GM19025 (cell line): ENCODE data around the gene CTIF.

Experiments used
- ATAC-seq: cut with Tn5 transposase; IDR thresholded peaks from one replicate; pipeline ENCODE4 v1.9.1; 2021; ENCODE audit warnings: mild to moderate bottlenecking, low read depth, moderate library complexity; ENCODE audit not compliant: unreplicated experiment

CTIF gene

GRCh38 chr18:48762836-48763718 lies 224.2 kb downstream of the CTIF start:
- no peak for ATAC-seq

- ATAC-seq, result no peak
Measured at GRCh38 chr18:48763719-48764100, 224.9 kb downstream of the CTIF start.

GRCh38 chr18:48765053-48765452 lies 226.2 kb downstream of the CTIF start:
- no peak for ATAC-seq

GRCh38 chr18:48766026-48766425 lies 227.2 kb downstream of the CTIF start:
- no peak for ATAC-seq

- no peak for ATAC-seq
Measured at GRCh38 chr18:48766487-48766886, 227.7 kb downstream of the CTIF start.

GRCh38 chr18:48767090-48767690 lies 228.4 kb downstream of the CTIF start:
- no peak for ATAC-seq

DNA sequence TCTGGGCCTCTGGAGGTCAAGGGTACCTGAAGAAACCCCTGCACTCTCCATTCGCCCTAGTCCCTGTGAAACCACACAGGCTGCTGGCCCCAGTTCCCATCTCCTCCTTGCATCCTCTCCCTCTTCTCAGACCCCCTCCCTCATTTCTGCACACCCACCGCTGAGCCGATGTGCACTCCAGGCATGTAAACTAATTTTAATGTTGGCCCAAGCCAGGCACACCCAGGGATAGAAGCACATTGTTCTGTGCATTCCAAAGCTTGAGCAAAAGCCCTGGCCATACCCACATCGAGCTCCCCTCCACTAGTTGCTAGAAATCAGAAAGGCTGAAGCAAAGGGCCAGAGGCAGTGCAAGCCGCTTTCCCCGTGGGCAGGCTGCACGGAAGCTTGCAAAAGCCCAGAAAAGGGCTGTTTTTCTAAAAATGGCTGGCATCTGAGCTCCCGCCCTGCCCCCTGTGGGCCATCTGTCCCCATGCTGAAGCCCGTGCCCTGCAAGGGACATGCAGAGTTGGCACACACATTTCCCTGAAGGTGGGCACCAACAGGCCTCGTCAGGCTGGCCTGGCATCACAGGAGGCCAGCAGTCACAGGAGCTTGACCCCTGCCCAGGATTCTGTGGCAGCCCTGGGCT lies 230.3 kb downstream of the CTIF start:
- no peak for ATAC-seq

DNA sequence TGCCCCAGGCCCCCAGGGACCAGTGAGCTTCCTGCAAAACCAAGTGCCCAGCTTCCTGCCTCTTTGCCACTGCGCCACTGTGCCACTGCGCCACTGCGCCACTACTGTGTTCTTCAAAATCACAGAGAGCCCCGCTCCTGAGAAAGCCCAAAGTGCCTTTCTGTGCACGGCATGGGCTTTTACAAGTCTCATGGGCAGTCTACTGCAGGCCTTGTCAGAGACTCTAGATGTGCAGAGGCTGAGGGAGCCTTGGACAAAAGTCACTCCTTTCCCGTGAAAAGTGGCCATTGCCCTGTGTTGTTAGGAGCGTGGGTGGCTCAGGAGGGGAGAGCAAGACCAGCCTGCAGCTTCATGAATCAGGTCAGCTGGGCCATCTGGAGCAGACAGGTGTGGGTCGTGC lies 231.4 kb downstream of the CTIF start:
- no peak for ATAC-seq

DNA sequence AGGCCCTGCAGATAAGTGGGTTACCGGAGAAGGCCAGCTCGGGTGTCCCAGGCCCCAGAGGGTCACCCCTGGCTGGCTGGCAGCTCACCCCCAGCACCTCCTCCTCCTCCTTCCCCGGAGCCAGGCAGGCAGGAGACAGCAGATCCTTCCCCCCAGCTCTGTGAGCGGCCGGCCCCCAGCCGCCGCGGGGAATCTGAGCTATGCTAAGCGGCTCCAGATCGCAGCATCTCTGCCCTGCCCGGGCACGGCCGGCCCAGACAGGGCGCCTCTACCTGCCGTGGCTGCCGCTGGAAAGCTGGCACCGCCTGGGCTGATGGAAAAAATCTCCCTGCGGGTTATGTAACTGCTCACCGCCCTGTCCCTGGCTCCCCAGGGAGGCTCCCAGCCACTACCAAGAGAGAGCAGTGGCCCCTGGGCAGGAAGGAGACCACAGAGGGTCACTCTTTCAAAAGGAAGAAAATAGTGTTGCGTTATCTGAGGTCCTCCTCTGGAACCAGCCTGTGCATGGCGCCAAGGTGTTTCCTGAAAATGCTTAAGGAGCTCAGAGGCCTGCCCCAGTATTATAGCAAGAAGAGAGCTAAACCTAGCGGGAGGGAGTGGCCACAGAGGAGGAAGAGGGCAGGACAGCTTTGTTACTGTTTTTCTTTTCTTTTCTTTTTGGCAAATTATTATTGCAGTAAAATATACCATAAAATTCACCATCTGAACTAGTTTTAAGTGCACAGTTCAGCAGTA lies 233.0 kb downstream of the CTIF start:
- ATAC-seq, result no peak

DNA sequence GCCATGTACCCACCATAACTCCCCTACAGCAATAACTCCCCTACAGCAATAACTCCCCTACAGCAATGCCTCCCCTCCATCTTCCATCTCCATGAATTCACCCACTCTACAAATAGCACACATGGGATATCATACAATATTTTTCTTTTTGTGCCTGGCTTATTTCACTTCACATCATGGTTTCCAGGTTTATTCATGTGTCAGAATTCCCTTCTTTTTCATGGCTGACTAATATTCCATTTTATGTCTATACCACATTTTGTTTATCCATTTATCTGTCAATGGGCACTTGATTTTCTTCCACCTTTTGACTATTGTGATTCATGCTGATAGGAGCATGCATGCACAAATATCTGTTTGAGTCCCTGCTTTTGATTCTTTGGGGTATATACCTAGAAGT lies 233.6 kb downstream of the CTIF start:
- ATAC-seq, result no peak

DNA sequence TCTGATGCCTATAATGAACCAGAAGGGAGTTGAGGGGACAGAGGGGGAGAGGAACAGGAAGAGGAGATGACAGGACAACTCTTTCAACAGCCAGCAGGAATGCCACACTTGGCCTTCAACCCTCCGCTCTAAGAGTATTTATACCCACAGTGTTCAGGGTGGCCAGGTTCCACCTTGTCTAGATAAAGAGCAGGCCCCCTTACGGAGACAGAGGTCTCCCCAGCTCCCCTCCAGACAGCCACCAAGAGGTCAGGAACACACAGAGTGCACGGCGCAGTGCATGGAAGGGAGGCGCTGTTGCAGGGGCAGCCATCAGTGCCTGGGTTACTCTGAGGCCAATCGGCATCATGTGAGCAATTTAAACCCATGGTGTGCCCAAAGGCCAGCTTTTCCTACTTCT lies 235.0 kb downstream of the CTIF start:
- ATAC-seq, result no peak

- ATAC-seq, result no peak
Measured at GRCh38 chr18:48774941-48775340, 236.1 kb downstream of the CTIF start.

DNA sequence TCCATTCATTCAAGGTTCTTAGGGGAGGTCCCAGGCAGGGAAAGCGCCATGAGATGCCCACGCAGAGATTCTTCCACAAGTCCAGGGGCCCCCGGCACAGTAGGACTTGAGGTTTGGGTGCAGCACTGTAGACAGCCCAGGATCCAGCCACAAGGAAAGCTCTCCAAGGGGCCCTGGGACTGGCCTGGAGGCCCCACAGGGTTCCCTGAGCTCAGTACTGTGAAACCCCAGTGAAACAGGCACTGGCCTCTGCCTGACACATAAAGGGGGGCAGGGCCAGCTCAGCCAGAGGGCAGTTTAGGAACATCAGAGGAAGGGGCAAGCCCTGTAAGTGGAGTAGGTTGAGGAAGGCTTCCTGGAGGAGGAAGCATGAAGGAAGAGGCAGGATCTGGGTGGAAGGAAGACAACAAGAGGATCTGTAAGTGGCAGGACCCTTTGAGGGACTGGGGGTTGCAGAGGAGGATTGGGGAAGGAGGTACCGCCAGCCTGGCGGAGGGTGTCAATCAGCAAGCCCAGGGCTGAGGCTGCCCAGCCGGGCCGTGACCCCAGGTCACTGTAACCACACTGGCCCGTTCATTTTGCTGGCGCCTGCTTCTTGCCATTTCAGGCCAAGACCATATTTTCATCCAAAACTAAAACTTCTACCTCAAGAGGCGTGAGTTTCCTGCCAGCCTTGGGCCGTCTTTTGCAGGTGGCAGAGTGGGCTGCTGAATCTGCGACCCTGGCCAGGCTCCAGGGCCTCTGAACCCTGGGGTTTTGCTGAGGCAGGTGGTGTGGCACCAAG lies 236.7 kb downstream of the CTIF start:
- ATAC-seq, result no peak

DNA sequence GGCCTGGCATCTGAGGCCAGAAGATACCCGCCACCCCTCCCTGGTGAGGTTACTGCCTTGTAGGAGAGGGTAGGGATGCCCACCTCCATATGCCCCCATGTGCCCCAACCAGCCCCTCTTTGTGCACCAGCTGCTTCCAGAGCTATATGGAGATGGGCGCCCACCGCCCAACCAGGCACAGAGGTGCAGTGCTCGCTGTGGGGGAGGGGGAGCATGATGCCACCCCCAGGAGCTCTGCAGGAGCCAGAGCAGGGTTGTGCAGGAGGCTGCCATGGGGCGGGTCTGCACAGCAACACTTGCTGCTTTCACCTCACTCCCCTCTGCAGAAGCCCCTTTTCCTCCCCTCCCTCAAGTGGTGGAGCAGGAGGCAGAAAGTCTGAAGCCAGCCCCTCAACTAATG lies 237.3 kb downstream of the CTIF start:
- no peak for ATAC-seq

- no peak for ATAC-seq
Measured at GRCh38 chr18:48776641-48777025, 237.8 kb downstream of the CTIF start.

GRCh38 chr18:48777026-48777743 lies 238.4 kb downstream of the CTIF start:
- ATAC-seq, result peak; percentile 72

DNA sequence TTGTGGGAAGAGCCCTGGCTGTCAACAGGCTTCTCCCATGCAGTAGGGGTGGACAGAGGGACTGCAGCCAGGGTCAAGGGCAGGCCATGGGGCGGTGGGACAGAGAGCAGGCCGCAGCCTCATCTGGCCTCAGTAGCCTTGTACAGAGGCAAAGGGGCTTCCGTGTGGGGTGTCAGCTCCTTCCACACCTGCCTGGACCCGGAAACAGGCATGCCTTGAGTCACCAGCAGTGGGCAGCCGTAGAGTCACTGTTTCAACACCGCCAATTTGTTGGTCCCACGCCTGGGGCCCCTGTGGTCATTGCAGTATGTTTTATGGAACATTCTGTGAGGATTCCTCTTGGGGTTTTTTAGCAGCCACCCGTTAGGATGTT lies 238.9 kb downstream of the CTIF start:
- ATAC-seq, result no peak

- ATAC-seq, result no peak
Measured at GRCh38 chr18:48778344-48779011, 239.6 kb downstream of the CTIF start.

- ATAC-seq, result no peak
Measured at GRCh38 chr18:48779462-48779861, 240.6 kb downstream of the CTIF start.
